Airway epithelial cell (primary cell): ENCODE data around the gene INHBA. TPM values are rescaled to one million over a fixed set of nuclear protein-coding genes. Genes with fewer than 3 reads are reported as not detected.

Source experiments
- total RNA-seq: library from RNA; depleted of rRNA; stranded (reverse); fragments of >200 nt; gene quantifications from 2 replicates; pipeline ENCODE4 v1.2.3, GENCODE V29; 2015

INHBA gene
- total RNA-seq: 3.8 and 5.9 TPM in 2 replicates

GRCh38 chr7:41702635-41703371 is at the start of gene INHBA:
Gene INHBA, minus strand, starts transcription at chr7:41703090. Its CDS starts 2,716 bp downstream, at chr7:41700374.

